GM18511 (cell line): ENCODE data around the gene CTDSP1.

Source experiments
- ATAC-seq: cut with Tn5 transposase; IDR thresholded peaks from one replicate; pipeline ENCODE4 v1.9.1; 2021; ENCODE audit warnings: mild to moderate bottlenecking, moderate library complexity; ENCODE audit not compliant: unreplicated experiment

CTDSP1 gene, protein sequence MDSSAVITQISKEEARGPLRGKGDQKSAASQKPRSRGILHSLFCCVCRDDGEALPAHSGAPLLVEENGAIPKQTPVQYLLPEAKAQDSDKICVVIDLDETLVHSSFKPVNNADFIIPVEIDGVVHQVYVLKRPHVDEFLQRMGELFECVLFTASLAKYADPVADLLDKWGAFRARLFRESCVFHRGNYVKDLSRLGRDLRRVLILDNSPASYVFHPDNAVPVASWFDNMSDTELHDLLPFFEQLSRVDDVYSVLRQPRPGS

DNA sequence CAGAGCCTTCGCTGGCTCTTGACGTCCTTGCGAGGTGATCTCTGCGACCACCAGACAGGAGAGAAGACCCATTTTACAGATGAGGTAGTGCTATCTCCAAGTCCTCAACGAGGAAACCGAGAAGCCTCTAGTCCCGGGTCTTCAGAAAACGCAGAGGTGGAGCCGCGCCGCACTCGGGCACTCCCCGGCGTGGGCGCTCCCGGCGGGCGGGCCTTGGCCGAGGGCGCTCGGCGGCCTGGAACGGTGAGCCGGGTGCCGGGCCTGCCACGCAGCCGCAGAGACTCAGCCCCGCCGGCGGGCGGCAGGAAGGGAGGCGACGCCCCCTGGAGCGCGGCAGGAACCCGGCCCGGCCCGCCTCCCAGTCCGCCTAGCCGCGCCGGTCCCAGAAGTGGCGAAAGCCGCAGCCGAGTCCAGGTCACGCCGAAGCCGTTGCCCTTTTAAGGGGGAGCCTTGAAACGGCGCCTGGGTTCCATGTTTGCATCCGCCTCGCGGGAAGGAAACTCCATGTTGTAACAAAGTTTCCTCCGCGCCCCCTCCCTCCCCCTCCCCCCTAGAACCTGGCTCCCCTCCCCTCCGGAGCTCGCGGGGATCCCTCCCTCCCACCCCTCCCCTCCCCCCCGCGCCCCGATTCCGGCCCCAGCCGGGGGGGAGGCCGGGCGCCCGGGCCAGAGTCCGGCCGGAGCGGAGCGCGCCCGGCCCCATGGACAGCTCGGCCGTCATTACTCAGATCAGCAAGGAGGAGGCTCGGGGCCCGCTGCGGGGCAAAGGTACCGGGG, at the start of gene CTDSP1:
Gene CTDSP1 (plus strand): TSS at position 478 of the 776 bp plus-strand sequence. CDS start 223 bp downstream, at position 701.
- ATAC-seq: peak; percentile 41

DNA sequence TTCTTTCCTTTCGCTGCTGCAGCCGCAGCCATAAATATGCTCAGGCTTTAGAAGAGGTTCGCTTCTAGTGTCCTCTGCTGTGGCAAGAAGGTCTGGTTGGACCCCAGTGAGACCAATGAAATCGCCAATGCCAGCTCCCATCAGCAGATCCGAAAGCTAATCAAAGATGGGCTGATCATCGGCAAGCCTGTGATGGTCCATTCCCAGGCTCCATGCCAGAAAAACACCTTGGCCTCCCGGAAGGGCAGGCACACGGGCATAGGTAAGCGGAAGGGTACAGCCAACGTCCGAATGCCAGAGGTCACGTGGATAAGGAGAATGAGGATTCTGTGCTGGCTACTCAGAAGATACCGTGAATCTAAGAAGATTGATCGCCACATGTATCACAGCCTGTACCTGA, 45.6 kb upstream of the CTDSP1 start:
- no peak for ATAC-seq

DNA sequence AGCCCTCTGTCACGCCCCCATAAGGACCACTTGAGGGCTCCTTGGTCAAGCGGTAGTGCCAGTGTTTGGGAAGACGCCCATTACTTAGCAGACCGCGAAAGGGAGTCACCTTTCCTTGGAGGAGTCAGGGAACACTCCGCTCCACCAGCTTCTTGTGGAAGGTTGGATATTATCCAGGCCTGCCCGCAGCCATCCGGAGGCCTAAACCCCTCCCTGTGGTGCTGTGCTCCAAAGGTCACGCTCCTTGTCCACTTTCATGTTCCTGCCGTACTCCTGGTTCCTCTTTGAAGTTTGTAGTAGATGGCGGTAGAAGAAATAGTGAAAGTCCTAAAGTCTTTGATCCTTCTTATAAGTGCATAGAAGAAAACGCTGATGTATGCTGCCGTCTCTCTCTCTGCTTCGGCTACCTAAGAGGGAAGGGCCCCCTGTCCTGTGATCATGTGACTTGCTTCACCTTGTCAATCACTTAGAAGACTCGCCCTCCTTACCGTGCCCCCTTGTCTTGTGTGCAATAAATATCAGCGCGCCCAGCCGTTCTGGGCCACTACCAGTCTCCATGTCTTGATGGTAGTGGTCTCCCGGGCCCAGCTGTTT, 44.7 kb upstream of the CTDSP1 start:
- no peak for ATAC-seq

DNA sequence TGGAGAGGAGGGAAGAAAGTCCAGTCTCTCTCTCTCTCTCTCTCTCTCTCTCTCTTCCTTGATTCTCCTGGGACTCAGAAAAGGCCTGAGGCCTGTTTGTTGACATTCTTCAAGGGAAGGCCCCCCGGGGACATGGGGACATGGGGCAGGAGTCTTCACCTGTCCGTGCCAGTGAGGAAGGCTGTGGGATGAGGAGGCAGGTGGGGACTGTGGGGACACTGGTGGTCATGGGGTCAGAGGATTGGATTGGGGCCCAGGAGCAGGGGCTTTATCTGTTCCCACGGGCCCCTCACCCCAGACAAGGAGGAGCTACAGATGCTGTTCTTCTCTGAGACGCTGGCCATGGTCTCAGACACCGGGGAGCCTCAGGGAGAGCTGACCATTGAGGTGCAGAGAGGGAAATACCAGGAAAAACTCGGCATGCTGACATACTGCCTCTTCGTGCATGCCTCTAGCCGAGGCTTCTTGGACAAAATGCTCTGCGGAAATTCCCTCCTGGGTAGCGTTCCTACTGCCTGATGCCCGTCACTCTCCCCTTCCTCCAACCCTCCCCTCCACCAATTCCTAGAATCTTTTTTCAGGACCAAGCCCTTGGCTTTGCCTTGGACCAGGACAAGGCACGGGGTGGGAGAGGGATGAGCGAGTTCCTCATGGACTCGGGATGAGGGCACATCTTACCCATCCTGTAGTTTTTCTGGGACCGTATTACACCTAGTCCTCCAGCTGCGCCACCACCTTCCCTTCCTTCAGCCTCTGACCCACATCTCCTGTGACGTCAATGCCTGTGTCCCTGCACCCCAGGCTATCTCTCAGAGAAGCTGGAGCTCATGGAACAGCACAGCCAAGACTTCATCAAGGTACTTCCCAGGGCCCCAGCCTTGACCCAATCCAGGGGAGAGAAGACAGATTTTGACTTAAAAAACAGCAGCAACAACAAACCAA, 42.2 kb upstream of the CTDSP1 start:
- ATAC-seq: no peak

DNA sequence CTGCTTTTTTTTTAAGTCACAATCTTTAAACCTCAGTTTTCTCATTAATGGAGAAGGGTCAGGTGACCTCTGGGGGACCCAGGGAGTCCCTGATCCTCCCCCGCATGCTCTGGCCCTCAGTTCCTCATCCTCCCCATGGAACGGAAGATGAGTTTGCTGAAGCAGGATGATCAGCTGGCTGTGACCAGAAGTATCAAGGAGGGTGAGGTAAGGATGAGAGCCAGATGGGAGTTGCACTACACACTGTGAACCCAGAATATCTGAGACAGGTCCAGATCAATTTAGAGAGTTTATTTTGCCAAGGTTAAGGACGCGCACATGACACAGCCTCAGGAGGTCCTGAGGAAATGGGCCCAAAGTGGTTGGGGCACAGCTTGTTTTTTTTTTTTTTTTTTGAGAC, 39.2 kb upstream of the CTDSP1 start:
- no peak for ATAC-seq

DNA sequence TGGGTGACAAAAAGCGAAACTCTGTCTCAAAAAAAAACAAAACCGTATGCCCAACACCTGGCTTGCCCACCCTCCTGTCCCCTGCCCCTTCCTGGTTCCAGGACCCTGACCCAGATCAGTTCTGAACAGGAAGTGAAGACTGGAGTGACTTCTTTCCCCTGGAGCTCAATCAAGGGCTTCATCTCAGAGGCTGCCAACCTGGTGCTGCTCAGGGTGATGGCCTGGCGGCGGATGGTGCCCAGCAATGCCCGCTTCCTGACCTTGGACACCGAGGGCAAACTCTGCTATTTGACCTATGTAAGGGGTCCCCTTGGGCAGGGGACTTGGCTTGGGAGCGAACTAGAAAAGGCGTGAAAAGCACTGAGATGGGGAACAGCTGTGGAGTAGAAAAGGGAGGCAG, 37.1 kb upstream of the CTDSP1 start:
- ATAC-seq: no peak

DNA sequence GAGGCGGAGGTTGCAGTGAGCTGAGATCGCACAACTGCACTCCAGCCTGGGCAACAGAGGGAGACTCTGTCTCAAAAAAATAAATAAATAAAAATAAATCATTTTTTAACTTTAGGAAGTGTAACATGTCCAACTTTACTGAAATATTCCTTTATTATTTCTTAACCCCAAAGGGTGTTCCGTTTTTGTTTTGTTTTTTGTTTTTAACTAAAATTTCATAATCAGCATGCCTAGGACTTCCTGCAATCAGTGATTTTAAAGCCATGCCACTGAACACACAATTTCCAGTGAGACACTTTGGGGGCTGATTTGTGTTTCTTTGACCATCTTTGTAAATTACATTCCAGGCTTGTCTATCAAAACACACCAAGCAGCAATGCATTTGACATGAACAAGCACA, 35.9 kb upstream of the CTDSP1 start:
- ATAC-seq: no peak

DNA sequence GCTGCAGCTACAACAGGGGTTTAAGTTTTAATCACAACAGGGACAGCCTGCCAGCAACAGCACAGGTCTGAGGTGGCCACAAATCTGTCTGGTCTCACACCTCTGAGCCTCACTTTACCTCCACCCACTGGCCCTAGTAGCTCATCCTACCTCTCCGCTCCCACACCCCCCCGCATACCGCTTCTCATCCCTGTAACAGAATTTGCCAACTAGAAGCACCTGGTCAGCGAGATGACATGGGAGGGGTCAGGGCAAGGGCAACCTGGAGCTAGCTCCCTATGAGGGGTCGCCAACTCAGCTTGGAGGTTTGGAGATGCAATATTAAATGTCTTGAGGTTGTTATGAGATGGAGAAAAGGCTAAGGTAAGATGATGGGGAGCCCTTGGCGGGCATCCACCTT, 35.5 kb upstream of the CTDSP1 start:
- ATAC-seq: no peak

DNA sequence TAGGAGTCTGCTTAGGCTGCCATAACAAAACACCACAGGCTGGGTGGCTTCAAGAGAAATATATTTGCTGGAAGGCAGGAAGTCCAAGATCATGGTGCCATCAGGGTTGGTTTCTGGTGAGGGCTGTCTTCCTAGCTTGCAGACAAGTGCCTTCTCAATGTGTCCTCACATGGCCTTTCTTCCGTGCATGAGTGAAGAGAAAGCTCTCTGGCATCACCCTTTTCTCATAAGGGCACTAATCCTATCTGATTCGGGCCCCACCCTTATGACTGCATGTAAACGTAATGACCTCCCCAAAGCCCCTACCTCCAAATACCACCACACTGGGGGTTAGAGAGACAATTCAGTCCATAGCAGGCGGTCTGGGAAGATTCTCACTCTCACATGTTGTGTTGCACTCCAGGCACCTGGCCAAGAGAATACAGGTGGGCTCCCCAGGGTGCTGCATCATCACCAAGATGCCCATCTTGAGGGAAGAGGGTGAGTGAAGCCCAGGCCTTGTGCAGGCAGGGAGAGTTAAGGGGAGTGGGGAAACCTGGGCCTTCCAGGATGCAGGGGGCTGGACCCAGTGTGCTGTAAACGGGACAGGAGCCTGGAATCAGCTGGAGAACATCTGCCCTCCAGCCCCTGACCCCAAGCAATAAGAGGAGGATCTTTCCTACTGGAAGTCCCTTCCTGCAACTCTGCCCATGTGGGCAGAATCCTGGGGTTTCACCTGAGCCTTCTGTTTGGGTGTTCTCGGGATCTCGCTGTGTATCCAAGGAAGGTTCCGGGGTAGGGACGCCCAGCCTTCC, 32.9 kb upstream of the CTDSP1 start:
- ATAC-seq: no peak

DNA sequence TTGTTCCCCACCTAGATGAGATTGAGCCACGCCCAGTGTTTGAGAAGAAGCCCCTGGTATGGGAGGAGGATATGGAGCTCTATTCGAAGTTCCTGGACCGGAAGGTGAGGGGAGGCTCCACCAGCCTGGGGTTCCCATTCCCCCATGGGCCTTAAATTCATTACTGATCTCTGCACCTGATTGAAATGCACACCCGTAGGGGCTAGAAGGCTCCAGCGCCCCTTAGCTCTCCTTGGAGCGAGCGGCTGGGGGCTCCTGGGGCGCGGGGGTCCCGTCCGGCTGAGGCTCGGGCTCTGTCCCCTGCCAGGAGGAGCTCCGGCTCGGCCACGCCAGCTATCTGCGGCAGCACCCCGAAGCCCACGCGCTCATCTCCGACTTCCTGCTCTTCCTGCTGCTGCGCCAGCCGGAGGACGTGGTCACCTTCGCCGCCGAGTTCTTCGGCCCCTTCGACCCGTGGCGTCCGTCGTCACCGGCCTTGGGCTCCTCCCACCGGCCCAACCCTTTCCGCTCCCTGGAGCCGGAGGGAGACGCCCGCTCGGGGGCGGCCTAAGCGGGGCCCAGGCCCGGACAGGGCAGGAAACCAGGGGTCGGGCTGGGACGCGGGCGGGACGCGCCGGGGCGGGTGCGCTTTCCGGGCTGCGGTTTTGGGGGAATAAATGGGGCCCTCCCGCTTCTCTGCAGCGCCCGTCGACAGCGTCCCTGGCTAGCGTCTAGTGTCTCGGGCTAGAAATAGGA, 32.1 kb upstream of the CTDSP1 start:
- ATAC-seq: peak; percentile 97

DNA sequence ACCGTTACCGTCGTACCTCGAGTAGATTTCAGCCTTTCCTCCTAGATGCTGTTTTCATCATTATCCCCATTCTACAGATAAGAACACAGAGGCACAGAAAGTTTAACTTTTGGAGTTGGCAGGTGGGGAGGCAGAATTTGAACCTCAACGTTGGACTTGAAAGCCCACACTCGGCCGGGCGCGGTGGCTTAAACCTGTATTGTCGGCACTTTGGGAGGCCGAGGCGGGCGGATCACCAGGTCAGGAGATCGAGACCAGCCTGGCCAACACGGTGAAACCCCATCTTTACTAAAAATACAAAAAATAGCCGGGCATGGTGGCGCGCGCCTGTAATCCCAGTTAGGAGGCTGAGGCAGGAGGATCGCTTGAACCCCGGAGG, 31.5 kb upstream of the CTDSP1 start:
- ATAC-seq: no peak

DNA sequence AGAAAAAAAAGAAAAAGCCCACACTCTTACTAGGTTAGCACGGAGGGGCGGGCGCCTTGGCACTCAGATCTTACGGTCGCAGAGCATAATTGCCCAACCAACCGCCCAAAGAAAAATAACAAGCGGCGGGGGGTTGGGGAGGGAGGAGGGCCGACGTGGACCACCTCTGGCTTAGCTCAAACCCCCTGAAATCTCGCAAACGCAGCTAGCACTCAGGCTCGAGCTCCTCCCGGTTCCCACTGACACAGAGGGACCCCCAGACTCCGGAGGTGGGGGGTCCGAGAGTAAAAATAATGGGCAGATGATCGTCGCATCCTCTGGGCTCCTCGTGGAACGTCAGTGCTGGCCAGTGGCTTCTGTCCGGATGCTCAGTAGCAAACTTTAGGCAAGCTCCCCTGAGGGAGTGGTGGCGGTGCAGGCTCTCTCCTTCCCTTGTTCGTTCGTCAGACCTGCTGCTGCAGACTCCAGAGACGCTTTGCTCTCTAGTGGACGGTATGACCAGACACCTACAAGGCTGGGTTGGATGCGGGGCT, 31.0 kb upstream of the CTDSP1 start:
- no peak for ATAC-seq

DNA sequence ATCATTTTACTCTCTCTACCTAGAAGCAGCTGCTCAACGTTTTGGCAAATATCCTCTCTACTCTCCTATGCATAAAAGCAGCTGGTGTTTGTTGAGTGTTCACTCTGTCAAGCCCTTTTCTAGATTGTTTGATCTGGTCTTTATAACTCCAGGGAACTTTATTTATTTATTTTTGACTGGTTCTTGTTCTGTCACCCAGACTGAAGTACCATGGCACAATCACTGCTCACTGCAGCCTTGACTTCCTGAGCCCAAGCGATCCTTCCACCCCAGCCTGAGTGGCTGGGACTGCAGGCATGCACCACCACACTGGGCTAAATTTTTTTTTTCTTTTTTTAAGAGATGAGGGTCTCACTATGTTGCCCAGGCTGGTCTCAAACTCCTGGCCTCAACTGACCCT, 30.3 kb upstream of the CTDSP1 start:
- no peak for ATAC-seq

DNA sequence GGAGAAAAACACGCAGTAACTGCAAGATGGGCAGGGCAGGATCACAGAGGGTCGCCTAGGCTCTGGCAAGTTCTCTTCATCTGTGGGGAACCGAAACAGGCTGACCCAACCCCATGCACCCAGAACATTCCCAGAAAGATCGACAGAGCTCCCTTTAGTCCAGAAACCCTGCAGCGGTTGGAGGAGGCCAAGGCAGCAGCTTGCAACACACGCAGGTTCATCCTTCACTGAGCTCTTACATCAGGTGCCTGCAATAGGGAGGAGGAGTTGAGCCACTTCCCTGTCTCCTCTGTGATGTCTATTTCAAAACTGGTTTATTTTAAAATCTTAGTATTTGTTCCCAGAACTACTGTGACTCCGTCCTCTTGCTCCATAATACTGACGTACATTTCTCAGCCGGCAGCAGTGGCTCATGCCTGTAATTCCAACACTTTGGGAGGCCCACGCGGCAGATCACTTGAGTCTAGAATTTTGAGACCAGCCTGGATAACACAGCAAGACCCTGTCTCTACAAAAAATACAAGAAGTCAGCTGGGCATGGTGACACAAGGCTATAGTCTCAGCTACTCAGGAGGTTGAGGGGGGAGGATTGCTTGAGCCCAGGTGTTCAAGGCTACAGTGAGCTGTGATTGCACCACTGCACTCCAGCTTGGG, 29.1 kb upstream of the CTDSP1 start:
- no peak for ATAC-seq

DNA sequence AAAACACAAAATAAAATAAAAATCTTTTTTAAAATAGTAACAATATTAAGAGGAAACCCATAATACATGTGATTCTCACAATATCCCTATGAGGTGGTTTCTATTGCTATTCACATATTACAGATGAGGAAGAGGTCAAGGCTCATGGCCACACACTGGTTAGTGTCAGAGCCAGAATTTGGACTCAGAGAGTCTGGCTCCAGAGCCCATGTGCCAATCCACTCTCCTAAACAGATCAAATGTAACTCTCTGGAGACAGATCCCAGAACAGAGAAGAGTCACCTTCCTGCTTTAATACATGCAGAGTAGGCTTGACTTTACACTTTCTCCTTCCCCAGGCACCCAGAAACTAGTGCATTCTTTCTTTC, 27.7 kb upstream of the CTDSP1 start:
- ATAC-seq: no peak

DNA sequence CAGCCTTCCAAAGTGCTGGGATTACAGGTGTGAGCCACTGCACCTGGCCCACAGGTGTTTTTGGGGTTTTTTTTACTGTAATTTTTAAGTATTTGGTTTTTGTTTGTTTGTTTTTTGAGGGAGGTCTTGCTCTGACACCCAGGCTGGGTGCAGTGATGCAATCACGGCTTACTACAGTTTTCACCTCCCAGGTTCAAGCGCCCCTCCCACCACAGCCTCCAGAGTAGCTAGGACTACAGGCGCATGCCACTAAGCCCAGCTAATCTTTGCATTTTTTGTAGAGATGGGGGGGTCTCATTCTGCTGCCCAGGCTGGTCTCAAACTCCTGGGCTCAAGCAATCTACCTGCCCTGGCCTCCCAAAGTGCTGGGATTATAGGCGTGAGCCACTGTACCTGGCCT, 24.9 kb upstream of the CTDSP1 start:
- no peak for ATAC-seq

DNA sequence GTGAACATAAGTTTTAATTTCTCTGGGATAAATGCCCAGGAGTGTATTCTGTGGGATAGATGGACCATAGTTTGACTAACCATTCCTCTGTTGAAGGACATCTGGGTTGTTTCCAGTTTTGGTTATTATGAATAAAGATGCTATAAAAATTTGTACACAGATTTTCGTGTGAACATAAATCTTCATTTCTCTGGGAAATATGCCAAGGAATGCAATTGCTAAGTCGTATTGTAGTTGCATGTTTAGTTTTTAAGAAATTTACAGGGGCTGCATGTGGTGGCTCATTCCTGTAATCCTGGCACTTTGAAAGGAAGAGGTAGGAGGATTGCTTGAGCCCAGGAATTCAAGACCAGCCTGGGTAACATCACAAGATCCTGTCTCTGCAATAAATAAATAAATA, 24.5 kb upstream of the CTDSP1 start:
- no peak for ATAC-seq

DNA sequence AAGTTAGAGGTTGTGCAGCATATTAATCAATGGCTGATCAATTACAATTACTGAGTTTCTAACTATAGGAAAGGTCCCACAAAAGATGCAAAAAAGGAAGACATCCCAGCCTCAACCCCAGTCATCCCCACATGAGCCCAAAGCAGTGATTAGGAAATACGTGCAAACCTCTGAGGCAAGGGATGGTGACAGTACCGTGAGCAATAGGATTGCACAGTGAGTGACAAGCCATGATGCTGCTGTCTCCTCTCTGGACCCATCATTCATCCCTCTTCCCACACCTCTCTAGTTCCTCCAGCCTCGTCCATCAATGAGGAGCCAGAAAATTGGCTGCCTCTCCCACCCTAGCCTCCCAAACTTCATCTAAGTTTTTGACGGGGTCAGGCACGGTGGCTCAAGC, 21.6 kb upstream of the CTDSP1 start:
- no peak for ATAC-seq

DNA sequence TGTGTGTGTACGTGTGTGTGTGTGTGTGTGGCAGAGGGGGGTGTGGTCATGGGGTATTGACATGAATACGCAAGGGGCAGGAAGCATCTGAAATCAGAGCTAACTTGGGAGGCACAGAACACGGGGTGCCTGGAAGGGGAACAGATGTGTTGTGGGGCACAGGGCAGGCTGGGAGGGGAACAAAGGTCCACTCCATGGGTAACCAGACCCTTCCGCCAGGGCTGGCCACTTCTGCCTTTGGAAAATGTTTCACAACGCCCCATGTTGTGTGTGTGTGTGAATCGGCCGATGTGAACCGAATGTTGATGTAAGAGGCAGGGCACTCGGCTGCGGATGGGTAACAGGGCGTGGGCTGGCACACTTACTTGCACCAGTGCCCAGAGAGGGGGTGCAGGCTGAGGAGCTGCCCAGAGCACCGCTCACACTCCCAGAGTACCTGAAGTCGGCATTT, 17.7 kb upstream of the CTDSP1 start, which contains the start of gene SLC11A1:
Gene SLC11A1 (plus strand): TSS at position 358 of the 451 bp plus-strand sequence. CDS start 96 bp downstream, outside the sequence.
- no peak for ATAC-seq
